Measurements from ENCODE around the gene DNASE1.
A peak's percentile ranks its signal among the peaks of the same experiment; 100 is the strongest.
"Not testable (repeated sequence)": the region's sequence is repeated elsewhere in the genome, so short reads cannot be mapped to it uniquely, and the experiment has no call there.

DNASE1 gene, protein sequence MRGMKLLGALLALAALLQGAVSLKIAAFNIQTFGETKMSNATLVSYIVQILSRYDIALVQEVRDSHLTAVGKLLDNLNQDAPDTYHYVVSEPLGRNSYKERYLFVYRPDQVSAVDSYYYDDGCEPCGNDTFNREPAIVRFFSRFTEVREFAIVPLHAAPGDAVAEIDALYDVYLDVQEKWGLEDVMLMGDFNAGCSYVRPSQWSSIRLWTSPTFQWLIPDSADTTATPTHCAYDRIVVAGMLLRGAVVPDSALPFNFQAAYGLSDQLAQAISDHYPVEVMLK

DNA sequence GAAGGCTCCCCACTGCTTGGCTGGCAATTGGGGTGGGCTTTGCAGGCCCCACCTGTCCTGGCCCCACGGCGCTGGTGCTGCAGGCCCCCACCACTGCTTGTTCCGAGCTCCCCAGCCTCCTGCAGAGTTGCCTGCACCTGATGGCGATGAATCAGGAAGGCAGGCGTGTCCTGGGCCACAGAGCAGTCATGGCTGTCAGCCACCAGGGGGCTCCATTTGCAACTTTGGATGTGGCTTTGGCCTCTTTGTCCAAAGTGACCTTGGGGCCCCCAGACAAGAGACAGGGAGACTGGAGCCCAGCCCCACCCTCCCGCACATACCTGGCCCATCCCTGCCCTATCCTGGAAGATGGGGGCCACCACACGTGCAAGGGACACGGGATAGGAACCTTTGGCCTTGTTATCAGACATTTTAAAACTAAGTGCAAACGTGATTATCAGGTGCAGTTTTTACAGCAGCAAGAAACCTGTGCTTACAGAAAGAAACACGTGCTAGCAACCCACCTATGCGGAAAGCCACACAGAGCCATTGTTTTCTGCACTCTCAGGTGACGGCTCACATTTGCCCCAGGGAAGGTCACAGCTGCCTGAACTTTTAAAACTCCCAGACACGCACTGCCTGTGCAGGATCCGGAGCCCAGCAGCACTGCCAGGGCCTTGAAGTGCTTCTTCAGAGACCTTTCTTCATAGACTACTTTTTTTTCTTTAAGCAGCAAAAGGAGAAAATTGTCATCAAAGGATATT, at the start of gene DNASE1:
Gene DNASE1 (plus strand): TSS at position 443 of the 743 bp plus-strand sequence. CDS start 683 bp downstream, outside the sequence.
- H3K27me3 Mint-ChIP-seq, result no peaks in the 10 kb centered on the region
- H3K9me3 Mint-ChIP-seq, result no peaks in the 10 kb centered on the region
- ATAC-seq (replicated peaks; ENCODE audit: extremely low read depth, poor library complexity, severe bottlenecking), result no peak
- H3K4me1 Mint-ChIP-seq, result peaks cover 6% of the 10 kb centered on the region
- H3K27ac Mint-ChIP-seq (ENCODE audit: low read depth), result no peak within 1 kb of the TSS
- DNase-seq (ENCODE audit: low spot score in 2 of 2), result peak; percentile 33 to 38
- H3K4me3 Mint-ChIP-seq, result no peak within 1 kb of the TSS
- peaks cover 21% of the 10 kb centered on the region for H3K36me3 Mint-ChIP-seq (ENCODE audit: insufficient read depth)

DNA sequence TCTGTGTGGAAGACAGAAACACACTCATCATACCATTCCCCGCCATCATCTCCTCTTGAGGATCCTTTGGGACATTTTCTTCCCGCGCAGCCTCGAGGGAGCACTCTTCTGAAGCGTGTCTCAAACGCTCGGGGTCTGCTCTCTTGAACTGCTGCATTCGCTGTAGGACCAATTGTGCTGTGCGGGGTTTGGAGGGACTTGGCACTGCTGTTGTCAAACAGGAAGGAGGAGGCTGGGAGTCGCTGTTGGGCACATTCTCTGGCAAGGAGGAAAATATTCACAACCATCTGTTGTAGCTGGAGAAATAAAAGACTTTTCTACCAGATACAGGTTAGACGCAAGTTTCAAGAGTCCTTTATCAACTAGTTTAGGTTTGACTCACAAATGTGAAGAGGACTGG, 48.0 kb upstream of the DNASE1 start:
- H3K4me3 Mint-ChIP-seq, result no peak overlapping the region
- H3K4me1 Mint-ChIP-seq, result peaks cover 7% of the 10 kb centered on the region

DNA sequence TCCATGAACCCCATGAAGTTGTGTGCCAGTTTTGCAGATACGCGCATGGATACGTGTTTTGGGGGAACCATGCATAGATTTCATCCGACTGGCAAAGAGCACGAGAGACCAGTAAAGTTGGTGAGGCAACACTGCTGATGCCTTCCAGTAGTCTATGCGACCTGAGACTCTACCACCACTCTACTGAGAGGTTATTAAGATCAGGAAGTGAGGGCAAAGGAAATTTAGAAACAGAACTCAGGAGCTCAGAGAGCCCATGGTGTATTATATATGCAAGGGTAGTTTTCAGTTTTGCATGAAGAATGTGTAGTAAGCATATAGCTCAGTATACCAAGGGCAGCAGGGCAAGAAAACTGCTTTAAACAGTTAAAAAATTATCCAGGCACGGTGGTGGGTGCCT, 47.3 kb upstream of the DNASE1 start:
- DNase-seq (ENCODE audit: low spot score in 2 of 2), result no peak
- Mint-ChIP-seq H3K27ac (ENCODE audit: low read depth) (no peak overlapping the region), H3K36me3 (ENCODE audit: insufficient read depth) (peaks cover 24% of the 10 kb centered on the region), H3K27me3 (no peaks in the 10 kb centered on the region), H3K4me1 (peaks cover 14% of the 10 kb centered on the region), H3K9me3 (no peaks in the 10 kb centered on the region), H3K4me3 (no peak overlapping the region)
- ATAC-seq (replicated peaks; ENCODE audit: extremely low read depth, poor library complexity, severe bottlenecking), result no peak

More for the DNA sequence above, 48.0 kb upstream of the DNASE1 start:
- Mint-ChIP-seq H3K9me3 (no peaks in the 10 kb centered on the region), H3K27ac (ENCODE audit: low read depth) (no peak overlapping the region), H3K36me3 (ENCODE audit: insufficient read depth) (peaks cover 22% of the 10 kb centered on the region), H3K27me3 (no peaks in the 10 kb centered on the region)
- ATAC-seq (replicated peaks; ENCODE audit: extremely low read depth, poor library complexity, severe bottlenecking), result no peak
- DNase-seq (ENCODE audit: low spot score in 2 of 2), result no peak

DNA sequence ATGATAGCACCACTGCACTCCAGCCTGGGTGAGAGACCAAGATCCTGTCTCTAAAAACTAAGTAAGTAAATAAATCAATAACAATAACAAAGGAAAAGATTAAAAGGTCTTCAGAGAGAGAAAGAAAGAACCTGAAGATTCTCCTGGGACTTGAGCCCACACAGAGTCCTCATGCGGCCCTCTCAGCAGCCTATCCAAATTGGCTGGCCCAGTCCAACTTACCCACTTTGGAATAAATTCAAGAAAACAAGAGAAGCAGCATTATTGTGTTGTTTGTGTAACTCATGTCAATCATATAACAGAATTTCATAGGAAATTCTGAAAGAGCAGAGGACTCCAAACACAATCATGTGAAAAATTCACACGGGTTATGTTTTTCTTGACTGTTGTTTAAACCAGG, 46.9 kb upstream of the DNASE1 start:
- H3K4me1 Mint-ChIP-seq, result peaks cover 19% of the 10 kb centered on the region
- H3K36me3 Mint-ChIP-seq (ENCODE audit: insufficient read depth), result peaks cover 24% of the 10 kb centered on the region

DNA sequence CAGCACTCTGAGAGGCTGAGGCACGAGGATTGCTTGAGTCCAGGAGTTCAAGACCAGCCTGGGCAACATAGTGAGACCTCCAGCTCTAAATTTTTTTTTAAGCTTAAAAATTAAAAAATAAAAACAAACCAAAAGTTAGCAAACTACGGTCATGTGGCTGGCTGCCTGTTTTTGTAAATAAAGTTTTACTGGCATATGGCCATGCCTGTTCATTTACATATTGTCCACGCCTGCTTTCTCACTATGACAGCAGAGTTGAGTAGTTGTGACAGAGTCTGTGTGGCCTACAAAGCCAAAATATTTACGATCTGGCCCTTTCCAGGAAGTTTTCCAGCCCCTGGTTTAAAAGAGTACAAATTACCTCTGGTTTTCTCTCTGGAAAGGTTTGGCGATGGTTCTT, 46.4 kb upstream of the DNASE1 start:
- no peaks in the 10 kb centered on the region for H3K27me3 Mint-ChIP-seq
- no peaks in the 10 kb centered on the region for H3K9me3 Mint-ChIP-seq
- ATAC-seq (replicated peaks; ENCODE audit: extremely low read depth, poor library complexity, severe bottlenecking), result no peak
- H3K36me3 Mint-ChIP-seq (ENCODE audit: insufficient read depth), result peaks cover 24% of the 10 kb centered on the region
- peaks cover 24% of the 10 kb centered on the region for H3K4me1 Mint-ChIP-seq
- no peak for DNase-seq (ENCODE audit: low spot score in 2 of 2)
- no peak overlapping the region for H3K27ac Mint-ChIP-seq (ENCODE audit: low read depth)
- H3K4me3 Mint-ChIP-seq, result no peak overlapping the region

More for the DNA sequence above, 46.9 kb upstream of the DNASE1 start:
- H3K27me3 Mint-ChIP-seq, result no peaks in the 10 kb centered on the region
- no peak overlapping the region for H3K27ac Mint-ChIP-seq (ENCODE audit: low read depth)
- no peaks in the 10 kb centered on the region for H3K9me3 Mint-ChIP-seq
- DNase-seq (ENCODE audit: low spot score in 2 of 2) (no peak), ATAC-seq (replicated peaks; ENCODE audit: extremely low read depth, poor library complexity, severe bottlenecking) (no peak)
- no peak overlapping the region for H3K4me3 Mint-ChIP-seq

DNA sequence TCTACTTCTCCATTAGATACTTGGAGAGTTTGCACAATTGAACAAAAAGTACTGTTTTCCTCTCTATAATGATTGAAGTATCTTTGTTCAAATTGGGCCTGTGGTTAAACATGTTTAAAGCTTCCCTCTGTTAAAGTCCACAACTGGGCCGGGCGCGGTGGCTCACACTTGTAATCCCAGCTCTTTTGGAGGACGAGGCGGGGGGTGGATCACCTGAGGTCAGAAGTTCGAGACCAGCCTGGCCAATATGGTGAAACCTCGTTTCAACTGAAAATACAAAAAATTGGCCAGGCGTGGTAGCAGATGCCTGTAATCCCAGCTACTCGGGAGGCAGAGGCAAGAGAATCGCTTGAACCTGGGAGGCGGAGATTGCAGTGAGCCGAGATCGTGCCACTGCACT, 45.5 kb upstream of the DNASE1 start:
- H3K4me3 Mint-ChIP-seq; H3K9me3 Mint-ChIP-seq; DNase-seq (ENCODE audit: low spot score in 2 of 2); ATAC-seq (replicated peaks; ENCODE audit: extremely low read depth, poor library complexity, severe bottlenecking); H3K27ac Mint-ChIP-seq (ENCODE audit: low read depth); H3K27me3 Mint-ChIP-seq: not testable (repeated sequence)
- Mint-ChIP-seq H3K4me1 (peaks cover 30% of the 10 kb centered on the region), H3K36me3 (ENCODE audit: insufficient read depth) (peaks cover 25% of the 10 kb centered on the region)

DNA sequence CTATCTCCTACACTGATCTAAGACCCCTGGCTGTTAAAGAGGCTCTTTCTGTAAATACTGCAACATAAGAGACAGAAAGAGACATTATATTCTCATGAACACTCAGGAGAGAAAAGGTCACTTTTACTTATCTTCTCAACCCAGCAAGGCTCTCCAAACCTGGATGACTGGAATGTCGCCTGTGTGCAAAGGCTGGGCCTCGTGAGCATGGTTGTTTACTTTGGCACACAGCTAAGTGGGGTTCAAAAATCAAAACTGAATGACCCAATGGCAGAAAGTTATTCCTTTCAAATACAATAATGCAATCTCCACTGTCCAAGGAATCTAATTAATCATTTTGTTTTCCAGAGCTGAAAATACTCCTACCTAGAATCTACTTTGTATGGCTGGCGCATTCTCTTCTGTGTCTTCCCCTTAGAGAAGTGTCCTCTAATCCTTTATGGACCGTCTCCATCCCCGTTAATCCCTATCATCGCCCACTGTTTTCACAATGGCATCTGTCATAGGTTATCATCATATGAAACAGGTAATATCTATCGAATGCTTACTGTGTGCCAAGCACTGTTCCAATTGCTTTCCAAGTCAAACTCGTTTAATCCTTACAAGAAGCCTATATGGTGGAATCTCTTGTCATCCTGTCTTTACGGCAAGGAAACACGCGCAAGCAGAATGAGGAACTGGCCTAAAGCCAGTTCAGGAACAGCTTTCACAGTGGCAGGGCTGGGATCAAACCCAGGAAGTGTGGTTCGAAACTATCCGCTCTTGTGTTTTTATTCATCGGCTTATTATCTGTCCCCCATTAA, 44.4 kb upstream of the DNASE1 start:
- Mint-ChIP-seq H3K36me3 (ENCODE audit: insufficient read depth) (peaks cover 24% of the 10 kb centered on the region), H3K4me1 (peaks cover 40% of the 10 kb centered on the region), H3K27ac (ENCODE audit: low read depth) (no peak overlapping the region), H3K27me3 (no peaks in the 10 kb centered on the region), H3K9me3 (no peaks in the 10 kb centered on the region), H3K4me3 (peak overlapping the region; percentile 96)
- ATAC-seq (replicated peaks; ENCODE audit: extremely low read depth, poor library complexity, severe bottlenecking) (no peak), DNase-seq (ENCODE audit: low spot score in 2 of 2) (no peak)

DNA sequence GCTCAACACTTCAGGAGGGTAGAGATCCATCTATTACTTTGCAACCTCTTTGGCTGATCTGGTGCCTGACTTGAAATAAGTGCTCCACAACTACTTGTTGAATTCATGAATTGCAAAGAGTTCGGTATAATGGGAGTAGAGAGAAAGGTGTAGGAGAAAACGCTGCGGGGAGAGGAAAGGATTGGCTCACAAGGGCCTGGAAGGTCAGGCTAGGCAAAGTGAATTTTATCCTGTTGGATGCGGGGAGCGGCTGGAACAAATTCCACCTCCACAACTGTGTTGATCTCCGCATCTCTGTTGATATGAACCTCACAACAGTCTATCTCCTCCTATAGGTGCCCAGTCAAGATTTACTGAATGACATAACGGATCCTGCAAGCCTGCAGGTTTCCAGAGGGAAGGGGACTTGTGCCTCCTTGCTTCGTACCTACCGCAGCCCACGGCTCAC, 43.8 kb upstream of the DNASE1 start:
- Mint-ChIP-seq H3K27me3 (no peaks in the 10 kb centered on the region), H3K27ac (ENCODE audit: low read depth) (peak overlapping the region; percentile 98), H3K4me3 (peak overlapping the region; percentile 96), H3K9me3 (no peaks in the 10 kb centered on the region), H3K36me3 (ENCODE audit: insufficient read depth) (peaks cover 21% of the 10 kb centered on the region), H3K4me1 (peaks cover 46% of the 10 kb centered on the region)
- no peak for ATAC-seq (replicated peaks; ENCODE audit: extremely low read depth, poor library complexity, severe bottlenecking)
- no peak for DNase-seq (ENCODE audit: low spot score in 2 of 2)

DNA sequence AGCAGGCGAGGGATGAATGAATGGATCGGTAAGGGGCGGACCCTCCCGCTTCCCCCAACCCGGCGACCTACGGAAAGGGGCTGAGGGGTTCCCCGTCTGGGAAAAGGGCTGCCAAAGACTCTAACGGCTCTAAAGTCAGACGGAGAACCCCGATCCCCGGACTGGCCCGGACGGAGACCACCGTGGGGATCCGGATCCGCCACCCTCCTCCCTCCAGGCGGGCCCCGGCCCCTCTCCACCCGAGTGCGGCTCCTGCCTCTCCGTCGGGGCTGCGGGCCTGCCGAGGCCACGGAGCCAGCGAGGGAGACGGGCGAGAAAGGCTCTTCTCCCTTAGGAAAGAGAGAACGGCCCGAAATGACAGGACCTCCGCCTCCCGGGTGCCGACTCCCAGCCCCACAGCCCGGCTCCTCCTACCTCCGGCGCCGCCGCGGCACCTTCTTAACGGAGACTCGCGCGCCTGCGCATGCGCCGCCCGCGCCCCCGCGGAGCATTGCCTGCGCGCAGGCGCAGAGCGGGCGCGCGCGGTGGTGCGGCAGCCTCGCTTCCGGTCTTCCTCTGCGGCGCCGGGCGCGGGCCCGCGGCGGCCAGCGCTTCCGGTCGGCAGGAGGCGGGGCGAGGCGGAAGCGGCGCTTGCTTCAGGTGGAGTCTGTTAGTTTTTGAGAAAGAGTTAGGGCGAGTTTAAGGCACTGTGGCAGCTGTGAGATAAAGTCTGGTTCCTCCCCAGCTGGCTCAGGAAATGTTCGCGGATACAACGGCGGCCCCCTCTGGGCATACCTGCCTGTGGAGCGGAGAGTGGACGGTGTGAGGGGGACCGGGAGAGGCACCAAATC, 43.1 kb upstream of the DNASE1 start, which contains the start of gene SLX4:
Gene SLX4 (minus strand): TSS at position 461 of the 830 bp plus-strand sequence. CDS start 2,642 bp downstream, outside the sequence.
- H3K36me3 Mint-ChIP-seq (ENCODE audit: insufficient read depth), result peaks cover 18% of the 10 kb centered on the region

DNA sequence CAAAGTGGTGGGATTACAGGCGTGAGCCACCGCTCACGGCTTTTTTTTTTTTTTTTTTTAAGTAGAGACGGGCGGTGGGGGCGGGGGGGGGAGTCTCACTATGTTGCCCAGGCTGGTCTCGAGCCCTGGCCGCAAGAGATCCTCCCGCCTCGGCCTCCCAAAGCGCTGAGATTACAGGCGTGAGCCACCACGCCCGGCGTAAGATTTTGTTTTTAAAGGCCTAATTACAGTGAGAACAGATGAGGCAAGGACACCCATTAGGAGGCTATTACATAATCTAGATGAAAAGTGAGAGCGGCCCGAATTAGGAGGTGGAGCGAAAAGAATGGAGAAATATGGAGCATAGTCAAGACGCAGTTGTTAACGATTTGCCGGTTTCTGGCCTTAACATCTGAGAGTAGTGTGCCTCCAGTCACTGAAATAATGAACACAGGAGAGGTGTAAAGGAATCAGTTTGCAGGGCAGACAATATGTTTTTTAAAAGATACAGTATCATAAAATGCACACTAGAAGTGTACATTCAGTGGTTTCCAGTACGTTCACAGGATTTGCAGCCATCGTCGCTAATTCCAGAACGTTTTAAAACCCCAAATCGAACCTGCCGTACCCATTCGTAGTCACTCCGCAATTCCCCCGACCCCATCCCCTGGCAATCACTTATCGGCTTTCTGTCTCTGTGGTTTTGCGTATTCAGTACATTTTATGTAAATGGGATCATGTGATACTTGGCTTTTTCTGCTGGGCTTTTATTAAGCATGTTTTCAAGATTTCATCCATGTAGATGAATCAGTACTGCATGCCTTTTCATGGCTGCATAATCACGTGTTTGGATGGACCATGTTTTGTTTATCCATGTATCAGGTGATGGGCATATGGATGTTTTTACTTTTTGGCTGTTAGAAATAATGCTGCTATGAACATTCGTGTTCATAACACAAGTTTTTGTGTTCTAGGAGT, 41.7 kb upstream of the DNASE1 start:
- H3K4me1 Mint-ChIP-seq, result peaks cover 47% of the 10 kb centered on the region
- no peaks in the 10 kb centered on the region for H3K9me3 Mint-ChIP-seq
- peak overlapping the region; percentile 96 for H3K4me3 Mint-ChIP-seq
- peaks cover 24% of the 10 kb centered on the region for H3K36me3 Mint-ChIP-seq (ENCODE audit: insufficient read depth)
- peak overlapping the region; percentile 98 for H3K27ac Mint-ChIP-seq (ENCODE audit: low read depth)
- H3K27me3 Mint-ChIP-seq, result no peaks in the 10 kb centered on the region
- DNase-seq (ENCODE audit: low spot score in 2 of 2) (no peak), ATAC-seq (replicated peaks; ENCODE audit: extremely low read depth, poor library complexity, severe bottlenecking) (no peak)

More for the DNA sequence above, 43.1 kb upstream of the DNASE1 start, which contains the start of gene SLX4:
- DNase-seq (ENCODE audit: low spot score in 2 of 2) (peak; percentile 84 to 87), ATAC-seq (replicated peaks; ENCODE audit: extremely low read depth, poor library complexity, severe bottlenecking) (peak; percentile 84)
- H3K27me3 Mint-ChIP-seq, result no peaks in the 10 kb centered on the region
- H3K4me1 Mint-ChIP-seq, result peaks cover 47% of the 10 kb centered on the region
- peak within 1 kb of the TSS; percentile 96 for H3K4me3 Mint-ChIP-seq
- peak within 1 kb of the TSS; percentile 98 for H3K27ac Mint-ChIP-seq (ENCODE audit: low read depth)
- H3K9me3 Mint-ChIP-seq, result no peaks in the 10 kb centered on the region

DNA sequence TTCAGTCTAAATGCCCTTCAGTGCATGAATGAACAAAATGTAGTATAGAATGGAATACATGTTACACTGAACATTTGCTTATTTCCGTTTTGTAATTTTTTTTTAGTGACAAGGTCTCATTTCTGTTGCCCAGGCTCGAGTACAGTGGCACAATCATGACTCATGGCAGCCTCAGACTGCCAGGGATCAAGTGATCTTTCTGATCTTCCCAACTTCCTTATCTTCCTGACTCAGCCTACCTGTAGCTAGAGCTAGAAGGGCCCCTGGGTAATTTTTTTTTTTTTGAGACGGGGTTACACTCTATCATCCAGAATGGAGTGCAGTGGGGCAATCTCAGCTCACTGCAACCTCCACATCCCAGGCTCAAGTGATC, 35.7 kb upstream of the DNASE1 start:
- ATAC-seq (replicated peaks; ENCODE audit: extremely low read depth, poor library complexity, severe bottlenecking), result no peak
- H3K27ac Mint-ChIP-seq (ENCODE audit: low read depth), result no peak overlapping the region

More for the DNA sequence above, 35.7 kb upstream of the DNASE1 start:
- H3K27me3 Mint-ChIP-seq, result no peaks in the 10 kb centered on the region
- DNase-seq (ENCODE audit: low spot score in 2 of 2), result no peak
- no peaks in the 10 kb centered on the region for H3K9me3 Mint-ChIP-seq
- H3K4me3 Mint-ChIP-seq, result no peak overlapping the region
- H3K4me1 Mint-ChIP-seq, result peaks cover 28% of the 10 kb centered on the region
- H3K36me3 Mint-ChIP-seq (ENCODE audit: insufficient read depth), result peaks cover 12% of the 10 kb centered on the region
